ENCODE results near the gene SRBD1. TPM values are rescaled to one million over a fixed set of nuclear protein-coding genes. Genes with fewer than 3 reads are reported as not detected.

Gene SRBD1
- total RNA-seq, 1 experiment from 2014 or later: 20.6 TPM

DNA sequence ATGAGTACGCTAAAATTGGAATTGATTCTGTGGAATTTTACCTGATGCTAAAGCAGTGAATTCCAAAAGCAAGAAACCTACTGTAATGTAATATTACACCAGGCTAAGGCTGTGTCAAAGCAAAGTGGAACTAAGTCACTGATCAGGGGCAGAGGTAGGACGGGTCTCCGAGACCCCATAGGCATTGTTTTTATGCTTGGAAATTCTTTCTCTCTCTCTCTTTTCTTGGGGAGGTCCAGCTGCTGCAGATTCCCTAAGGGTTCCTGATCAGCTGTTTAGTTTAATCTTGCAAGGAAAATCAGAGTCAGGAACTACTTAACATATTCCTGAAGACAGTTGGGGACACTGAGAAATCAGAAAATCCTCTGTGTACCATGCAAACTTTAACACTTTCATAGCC lies 220.2 kb downstream of the SRBD1 start:
- Histone ChIP-seq H3K9me3 (ENCODE audit: control insufficient read depth in 1 of 2, insufficient read depth in 1 of 2, low read depth in 1 of 2, low read length in 2 of 2) (no peaks in the 10 kb centered on the region), H3K9me2 (ENCODE audit: insufficient read depth) (no peaks in the 10 kb centered on the region), H2AFZ (ENCODE audit: low read depth, low read length, poor library complexity, severe bottlenecking) (no peak overlapping the region), H3K27me3 (ENCODE audit: insufficient read depth, low read length) (no peaks in the 10 kb centered on the region), H3K79me2 (ENCODE audit: insufficient read depth, low read length) (no peaks in the 10 kb centered on the region), H3K4me2 (ENCODE audit: low read length) (no peak overlapping the region), H3K4me1 (ENCODE audit: control insufficient read depth in 1 of 2, insufficient read depth in 2 of 2, low read length in 2 of 2) (no peaks in the 10 kb centered on the region), H3K9ac (ENCODE audit: low read length) (no peak overlapping the region), H4K20me1 (ENCODE audit: insufficient read depth) (no peaks in the 10 kb centered on the region), H3K27ac (ENCODE audit: low read depth, low read length) (no peak overlapping the region), H3K36me3 (ENCODE audit: control insufficient read depth in 1 of 2, insufficient read depth in 2 of 2, low read length in 2 of 2) (peaks cover 4 to 6% of the 10 kb centered on the region in 2 experiments; a peak in 2 of 4 replicates), H3K4me3 (replicated peaks in 1 of 2; ENCODE audit: low read depth in 1 of 2, low read length in 2 of 2) (no peak overlapping the region)
- DNase-seq (ENCODE audit: low read depth, low spot score) (no peak), ATAC-seq (no peak)
- POLR2A ChIA-PET: no interaction called here
- intact Hi-C loops (cut with micrococcal nuclease): no loop called here
- CTCF ChIA-PET: no interaction called here
- RAD21 ChIA-PET (ENCODE audit: low non-redundant PET in 1 of 2, low total read pairs in 2 of 2, uncharacterized antibody in 2 of 2, unreplicated experiment in 2 of 2): no interaction called here
- BruUV-seq (replicated peaks): no TSS peak
- no peak for TF ChIP-seq FOSL1 (IDR thresholded peaks at IDR 0.05; ENCODE audit: low read depth)
- no peak for TF ChIP-seq TCF7L2 (IDR thresholded peaks at IDR 0.05; ENCODE audit: borderline replicate concordance, extremely low read depth, insufficient read depth, insufficient read length)
- TF ChIP-seq, protein P1, sequence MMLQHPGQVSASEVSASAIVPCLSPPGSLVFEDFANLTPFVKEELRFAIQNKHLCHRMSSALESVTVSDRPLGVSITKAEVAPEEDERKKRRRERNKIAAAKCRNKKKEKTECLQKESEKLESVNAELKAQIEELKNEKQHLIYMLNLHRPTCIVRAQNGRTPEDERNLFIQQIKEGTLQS (IDR thresholded peaks at IDR 0.05): no peak
- TF ChIP-seq SIN3A (IDR thresholded peaks at IDR 0.05; ENCODE audit: low read depth): no peak
- TF ChIP-seq SP1 (IDR thresholded peaks at IDR 0.05; ENCODE audit: low read depth): no peak
- TF ChIP-seq RAD21 (IDR thresholded peaks at IDR 0.05; ENCODE audit: low read depth): no peak
- no peak for TF ChIP-seq SRF (IDR thresholded peaks at IDR 0.05; ENCODE audit: low read depth)
- TF ChIP-seq, protein P2, sequence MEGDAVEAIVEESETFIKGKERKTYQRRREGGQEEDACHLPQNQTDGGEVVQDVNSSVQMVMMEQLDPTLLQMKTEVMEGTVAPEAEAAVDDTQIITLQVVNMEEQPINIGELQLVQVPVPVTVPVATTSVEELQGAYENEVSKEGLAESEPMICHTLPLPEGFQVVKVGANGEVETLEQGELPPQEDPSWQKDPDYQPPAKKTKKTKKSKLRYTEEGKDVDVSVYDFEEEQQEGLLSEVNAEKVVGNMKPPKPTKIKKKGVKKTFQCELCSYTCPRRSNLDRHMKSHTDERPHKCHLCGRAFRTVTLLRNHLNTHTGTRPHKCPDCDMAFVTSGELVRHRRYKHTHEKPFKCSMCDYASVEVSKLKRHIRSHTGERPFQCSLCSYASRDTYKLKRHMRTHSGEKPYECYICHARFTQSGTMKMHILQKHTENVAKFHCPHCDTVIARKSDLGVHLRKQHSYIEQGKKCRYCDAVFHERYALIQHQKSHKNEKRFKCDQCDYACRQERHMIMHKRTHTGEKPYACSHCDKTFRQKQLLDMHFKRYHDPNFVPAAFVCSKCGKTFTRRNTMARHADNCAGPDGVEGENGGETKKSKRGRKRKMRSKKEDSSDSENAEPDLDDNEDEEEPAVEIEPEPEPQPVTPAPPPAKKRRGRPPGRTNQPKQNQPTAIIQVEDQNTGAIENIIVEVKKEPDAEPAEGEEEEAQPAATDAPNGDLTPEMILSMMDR (IDR thresholded peaks at IDR 0.05 in 2 of 3, conservative IDR thresholded peaks at IDR 0.05 in 1 of 3; ENCODE audit: borderline replicate concordance in 1 of 3, insufficient read depth in 1 of 3, low read depth in 2 of 3, low read length in 2 of 3): no peak
- TF ChIP-seq CBX3 (IDR thresholded peaks at IDR 0.05; ENCODE audit: low read depth): no peak
- no peak for TF ChIP-seq POLR2A (IDR thresholded peaks at IDR 0.05; ENCODE audit: borderline replicate concordance, extremely low read depth, insufficient read depth, insufficient read length)
- no peak for TF ChIP-seq POLR2AphosphoS5 (IDR thresholded peaks at IDR 0.05; ENCODE audit: low read depth, low read length)
- TF ChIP-seq YY1 (IDR thresholded peaks at IDR 0.05; ENCODE audit: extremely low read depth, insufficient replicate concordance, low read depth, low read length): no peak
- TF ChIP-seq, protein P3, sequence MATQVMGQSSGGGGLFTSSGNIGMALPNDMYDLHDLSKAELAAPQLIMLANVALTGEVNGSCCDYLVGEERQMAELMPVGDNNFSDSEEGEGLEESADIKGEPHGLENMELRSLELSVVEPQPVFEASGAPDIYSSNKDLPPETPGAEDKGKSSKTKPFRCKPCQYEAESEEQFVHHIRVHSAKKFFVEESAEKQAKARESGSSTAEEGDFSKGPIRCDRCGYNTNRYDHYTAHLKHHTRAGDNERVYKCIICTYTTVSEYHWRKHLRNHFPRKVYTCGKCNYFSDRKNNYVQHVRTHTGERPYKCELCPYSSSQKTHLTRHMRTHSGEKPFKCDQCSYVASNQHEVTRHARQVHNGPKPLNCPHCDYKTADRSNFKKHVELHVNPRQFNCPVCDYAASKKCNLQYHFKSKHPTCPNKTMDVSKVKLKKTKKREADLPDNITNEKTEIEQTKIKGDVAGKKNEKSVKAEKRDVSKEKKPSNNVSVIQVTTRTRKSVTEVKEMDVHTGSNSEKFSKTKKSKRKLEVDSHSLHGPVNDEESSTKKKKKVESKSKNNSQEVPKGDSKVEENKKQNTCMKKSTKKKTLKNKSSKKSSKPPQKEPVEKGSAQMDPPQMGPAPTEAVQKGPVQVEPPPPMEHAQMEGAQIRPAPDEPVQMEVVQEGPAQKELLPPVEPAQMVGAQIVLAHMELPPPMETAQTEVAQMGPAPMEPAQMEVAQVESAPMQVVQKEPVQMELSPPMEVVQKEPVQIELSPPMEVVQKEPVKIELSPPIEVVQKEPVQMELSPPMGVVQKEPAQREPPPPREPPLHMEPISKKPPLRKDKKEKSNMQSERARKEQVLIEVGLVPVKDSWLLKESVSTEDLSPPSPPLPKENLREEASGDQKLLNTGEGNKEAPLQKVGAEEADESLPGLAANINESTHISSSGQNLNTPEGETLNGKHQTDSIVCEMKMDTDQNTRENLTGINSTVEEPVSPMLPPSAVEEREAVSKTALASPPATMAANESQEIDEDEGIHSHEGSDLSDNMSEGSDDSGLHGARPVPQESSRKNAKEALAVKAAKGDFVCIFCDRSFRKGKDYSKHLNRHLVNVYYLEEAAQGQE (IDR thresholded peaks at IDR 0.05; ENCODE audit: low read depth): no peak
- no peak for TF ChIP-seq ZFX (IDR thresholded peaks at IDR 0.05)

Measured in HCT116 (cell line).